H1 (cell line): ENCODE data around the gene ZNF750. TPM values are rescaled to one million over a fixed set of nuclear protein-coding genes. Genes with fewer than 3 reads are reported as not detected.

Source experiments
- CTCF ChIA-PET: fragments of 300-600 bp; sonication (Branson Sonifier 250); formaldehyde crosslinking; loops from one replicate; lab custom pipeline; 2021; ENCODE audit not compliant: partially characterized antibody; lab: Charles Lee
- POLR2A ChIA-PET: fragments of 300-600 bp; sonication (Branson Sonifier 250); formaldehyde crosslinking; loops from one replicate; lab custom pipeline; 2021; ENCODE audit warnings: inconsistent platforms; ENCODE audit not compliant: partially characterized antibody; lab: Charles Lee
- DNase-seq, 2 experiments: peaks; one replicate each; pipeline versions ENCODE4 v3.0.0 to v3.0.0-alpha.2; 2010 to 2022; ENCODE audit warnings: low spot score in 2 of 2, low read depth in 1 of 2, mixed read lengths in 1 of 2
- FAIRE-seq: peaks from 2 replicates; lab custom pipeline; 2011; peaks lifted over from hg19 to GRCh38; lab: Jason Lieb, UNC
- H2AFZ ChIP-seq: 2 replicates; pipeline ENCODE4 v1.8.1; 2012; ENCODE audit warnings: low read length, inconsistent platforms
- H2AK5ac ChIP-seq: 2 replicates; pipeline ENCODE4 v1.6.1; 2013; ENCODE audit warnings: low read depth, low read length
- H2BK120ac ChIP-seq: replicated peaks from 2 replicates; pipeline ENCODE3; 2013; ENCODE audit warnings: low read depth, low read length, inconsistent platforms
- H2BK12ac ChIP-seq: 2 replicates; pipeline ENCODE4 v1.6.1; 2013; ENCODE audit warnings: low read depth, low read length
- H2BK15ac ChIP-seq: 2 replicates; pipeline ENCODE4 v1.6.1; 2013; ENCODE audit warnings: low read length
- H2BK20ac ChIP-seq: 2 replicates; pipeline ENCODE4 v1.6.1; 2013; ENCODE audit warnings: low read length
- H2BK5ac ChIP-seq: 2 replicates; pipeline ENCODE4 v1.6.1; 2013; ENCODE audit warnings: low read depth, low read length
- H3K14ac ChIP-seq: 2 replicates; pipeline ENCODE4 v1.6.1; 2013; ENCODE audit warnings: inconsistent platforms; ENCODE audit not compliant: insufficient read length
- H3K18ac ChIP-seq: 2 replicates; pipeline ENCODE4 v1.6.1; 2013; ENCODE audit warnings: low read length; ENCODE audit errors: extremely low read depth
- H3K23ac ChIP-seq: 2 replicates; pipeline ENCODE4 v1.6.1; 2013; ENCODE audit warnings: inconsistent platforms; ENCODE audit not compliant: insufficient read length
- H3K23me2 ChIP-seq: 2 replicates; pipeline ENCODE4 v1.6.1; 2013; ENCODE audit warnings: low read depth, low read length
- H3K27ac ChIP-seq: 2 replicates; pipeline ENCODE4 v1.6.1; 2011; ENCODE audit warnings: low read depth, low read length, inconsistent platforms
- H3K27me3 ChIP-seq, 4 experiments: replicated peaks in 1 of 4; 1 replicate in 1 of 4; 2 replicates in 3 of 4; pipeline versions ENCODE4 v1.6.1 to v1.8.1; 2011 to 2013; ENCODE audit warnings: low read length in 3 of 4, mild to moderate bottlenecking in 3 of 4, inconsistent platforms in 2 of 4, mixed read lengths in 2 of 4, moderate library complexity in 1 of 4; ENCODE audit not compliant: control insufficient read depth in 3 of 4, insufficient read depth in 3 of 4; ENCODE audit errors: extremely low read depth in 1 of 4
- H3K36me3 ChIP-seq, 4 experiments: 2 replicates each; pipeline versions ENCODE4 v1.6.1 to v1.8.1; 2011 to 2013; ENCODE audit warnings: mild to moderate bottlenecking in 4 of 4, low read length in 3 of 4, moderate library complexity in 2 of 4, control low read depth in 1 of 4, inconsistent platforms in 1 of 4; ENCODE audit not compliant: insufficient read depth in 4 of 4, control insufficient read depth in 2 of 4
- H3K4ac ChIP-seq: replicated peaks from 2 replicates; pipeline ENCODE3; 2013; ENCODE audit warnings: low read length, low read depth, mixed read lengths, inconsistent platforms; ENCODE audit not compliant: insufficient read length
- H3K4me1 ChIP-seq, 4 experiments: replicated peaks in 1 of 4; 1 replicate in 1 of 4; 2 replicates in 3 of 4; pipeline versions ENCODE4 v1.6.1 to v1.8.1; 2011 to 2013; ENCODE audit warnings: low read length in 3 of 4, inconsistent platforms in 2 of 4, mixed read lengths in 1 of 4; ENCODE audit not compliant: insufficient read depth in 4 of 4, control insufficient read depth in 3 of 4
- H3K4me2 ChIP-seq, 2 experiments: 2 replicates each; pipeline versions ENCODE4 v1.6.1 to v1.8.1; 2011 to 2013; ENCODE audit warnings: low read depth in 2 of 2, low read length in 2 of 2, control low read depth in 1 of 2, inconsistent platforms in 1 of 2, mild to moderate bottlenecking in 1 of 2; ENCODE audit not compliant: insufficient read depth in 1 of 2
- H3K4me3 ChIP-seq, 4 experiments: fragments of 200-600, 300-600 bp in 1 of 4; sonication (generic), shearing (Covaris generic), sonication (Bioruptor Twin) in 1 of 4; 2 replicates each; pipeline versions ENCODE4 v1.5.1 to v1.8.1; 2011 to 2016; ENCODE audit warnings: low read length in 4 of 4, low read depth in 3 of 4, control low read depth in 2 of 4, inconsistent platforms in 2 of 4, mild to moderate bottlenecking in 2 of 4, mixed read lengths in 1 of 4, moderate library complexity in 1 of 4; ENCODE audit not compliant: insufficient read depth in 2 of 4; ENCODE audit errors: extremely low read depth in 1 of 4
- H3K56ac ChIP-seq: replicated peaks from 2 replicates; pipeline ENCODE3; 2013; ENCODE audit warnings: low read depth, mild to moderate bottlenecking, mixed read lengths, low read length, inconsistent platforms; ENCODE audit not compliant: insufficient read length
- H3K79me1 ChIP-seq: 2 replicates; pipeline ENCODE4 v1.6.1; 2013; ENCODE audit warnings: low read depth, low read length, control low read depth
- H3K79me2 ChIP-seq, 2 experiments: 2 replicates each; pipeline versions ENCODE4 v1.6.1 to v1.8.1; 2012 to 2013; ENCODE audit warnings: low read length in 2 of 2, mild to moderate bottlenecking in 2 of 2, inconsistent platforms in 1 of 2; ENCODE audit not compliant: insufficient read depth in 2 of 2, control insufficient read depth in 1 of 2
- H3K9ac ChIP-seq, 4 experiments: replicated peaks in 1 of 4; 1 replicate in 1 of 4; 2 replicates in 3 of 4; pipeline versions ENCODE4 v1.6.1 to v1.8.1; 2011 to 2013; ENCODE audit warnings: low read depth in 3 of 4, low read length in 3 of 4, control low read depth in 2 of 4, mild to moderate bottlenecking in 2 of 4, moderate library complexity in 2 of 4, inconsistent platforms in 1 of 4; ENCODE audit errors: extremely low read depth in 1 of 4
- H3K9me3 ChIP-seq, 2 experiments: 2 replicates each; pipeline versions ENCODE4 v1.6.1 to v1.8.1; 2012 to 2013; ENCODE audit warnings: mild to moderate bottlenecking in 2 of 2, moderate library complexity in 2 of 2, control low read depth in 1 of 2, inconsistent platforms in 1 of 2, low read depth in 1 of 2, low read length in 1 of 2, mixed read lengths in 1 of 2; ENCODE audit not compliant: insufficient read depth in 2 of 2
- H4K20me1 ChIP-seq, 2 experiments: replicated peaks in 1 of 2; 2 replicates each; pipeline versions ENCODE3 to v1.8.1; 2011 to 2013; ENCODE audit warnings: inconsistent platforms in 2 of 2, low read length in 2 of 2, mild to moderate bottlenecking in 1 of 2; ENCODE audit not compliant: insufficient read depth in 2 of 2, control insufficient read depth in 1 of 2
- H4K5ac ChIP-seq: 2 replicates; pipeline ENCODE4 v1.6.1; 2013; ENCODE audit warnings: low read length, low read depth, mixed read lengths, inconsistent platforms; ENCODE audit not compliant: insufficient read length
- H4K8ac ChIP-seq: 2 replicates; pipeline ENCODE4 v1.8.0; 2013; ENCODE audit warnings: mild to moderate bottlenecking, moderate library complexity, low read length, inconsistent platforms; ENCODE audit not compliant: insufficient read depth; ENCODE audit errors: extremely low read depth
- H4K91ac ChIP-seq: replicated peaks from 2 replicates; pipeline ENCODE3; 2013; ENCODE audit warnings: low read length, mixed read lengths, inconsistent platforms; ENCODE audit not compliant: insufficient read length
- EP300 ChIP-seq, 2 experiments: IDR thresholded peaks; 1 replicate in 1 of 2; 2 replicates in 1 of 2; pipeline ENCODE4 v1.6.1; 2011 to 2012; ENCODE audit warnings: low read depth in 2 of 2, low read length in 2 of 2, mild to moderate bottlenecking in 2 of 2, borderline replicate concordance in 1 of 2, inconsistent platforms in 1 of 2, moderate library complexity in 1 of 2
- NANOG ChIP-seq: IDR thresholded peaks from 2 replicates; pipeline ENCODE4 v1.6.1; 2011; ENCODE audit warnings: low read length, low read depth, mild to moderate bottlenecking, inconsistent platforms; ENCODE audit not compliant: insufficient read depth, poor library complexity, severe bottlenecking
- POLR2A ChIP-seq, 2 experiments: IDR thresholded peaks; 1 replicate in 1 of 2; 2 replicates in 1 of 2; pipeline ENCODE4 v1.6.1; 2011; ENCODE audit warnings: low read depth in 2 of 2, low read length in 2 of 2, mild to moderate bottlenecking in 2 of 2; ENCODE audit errors: control extremely low read depth in 1 of 2
- RBBP5 ChIP-seq: IDR thresholded peaks from 2 replicates; pipeline ENCODE4 v1.7.1; 2012; ENCODE audit warnings: low read depth, mild to moderate bottlenecking, inconsistent platforms, low read length, moderate library complexity, borderline replicate concordance
- TAF1 ChIP-seq: IDR thresholded peaks from 2 replicates; pipeline ENCODE4 v1.6.1; 2011; ENCODE audit warnings: mild to moderate bottlenecking, low read depth, low read length
- TAF7 ChIP-seq: optimal IDR thresholded peaks from 2 replicates; pipeline ENCODE3; 2011; ENCODE audit warnings: low read depth, mild to moderate bottlenecking, inconsistent platforms, low read length, moderate library complexity, borderline replicate concordance
- ZNF274 ChIP-seq: IDR thresholded peaks from 2 replicates; pipeline ENCODE4 v1.7.0; 2012; ENCODE audit warnings: low read length, borderline replicate concordance; ENCODE audit errors: extremely low read depth
- WGBS, 2 experiments: shearing (Covaris generic) in 1 of 2; methylation state at CpG; one replicate each; pipeline versions ENCODE4 v1.1.6 to v1.1.7; 2013 to 2015; ENCODE audit warnings: low lambda C conversion rate in 2 of 2, mixed read lengths in 2 of 2, inconsistent platforms in 1 of 2, low coverage in 1 of 2, missing lambda C conversion rate in 1 of 2; ENCODE audit not compliant: insufficient replicate concordance in 2 of 2, insufficient coverage in 1 of 2, insufficient read length in 1 of 2; ENCODE audit errors: extremely low coverage in 1 of 2, missing lambda C conversion rate in 1 of 2; 5-methylcytosine and 5-hydroxymethylcytosine counted together
- polyA plus RNA-seq, 7 experiments: library from polyadenylated mRNA; depleted of rRNA in 3 of 7; stranded (reverse) in 5 of 7; unstranded in 2 of 7; fragments of >200 nt in 5 of 7; fragments of 200-250 nt in 2 of 7; gene quantifications; 1 replicate in 5 of 7; 2 replicates in 1 of 7; 4 replicates in 1 of 7; pipeline versions ENCODE4 v1.2.1 to v1.2.3, GENCODE V29; 2011 to 2013; ENCODE audit warnings: missing spikeins in 2 of 7, mixed read lengths in 2 of 7
- total RNA-seq: library from RNA; stranded (reverse); fragmentation: NEBNext Ultra II Directional; extraction: Animal tissue kit (Norgen Biotek cat#: 25700); gene quantifications from 2 replicates; pipeline ENCODE4 v1.2.1, GENCODE V29; 2021

ZNF750 gene
- total and polyA plus RNA-seq, 2 of the 8 experiments (the other 6 are each of a cell fraction or from before 2014, with no cell fraction given) = not detected

DNA sequence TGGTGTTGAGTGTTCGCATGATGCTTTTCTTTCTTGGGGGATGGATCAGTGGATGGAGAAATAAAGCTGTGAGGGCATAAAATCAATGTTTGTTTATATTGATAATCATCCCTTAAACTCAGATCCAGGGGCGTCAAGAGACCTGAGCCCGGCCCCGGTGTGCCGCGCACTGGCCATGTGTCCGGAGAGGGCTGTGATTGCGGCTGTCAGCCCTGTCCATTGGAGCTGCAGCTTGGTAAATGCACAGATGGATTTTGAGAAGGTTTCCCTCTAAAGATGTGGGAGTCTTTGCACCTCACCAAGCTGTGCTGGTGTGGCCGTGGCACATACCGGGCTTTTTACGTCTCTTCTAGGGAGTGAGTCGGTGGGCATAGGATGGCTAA is 21.6 kb upstream of the ZNF750 start:
- H3K56ac ChIP-seq = no peak overlapping the region
- H3K27me3 ChIP-seq = no peaks in the 10 kb centered on the region
- no peak overlapping the region for H3K18ac ChIP-seq
- POLR2A ChIA-PET = interaction anchor here (0.6 to 0.9 kb wide), 2 partner anchors 187 to 588 kb away, joined by 3 read pairs; partner anchors contain the start of gene CSNK1D
- H3K23ac ChIP-seq = no peak overlapping the region
- H3K27ac ChIP-seq = no peak overlapping the region
- no peak overlapping the region for H3K4me2 ChIP-seq
- no peak overlapping the region for H4K5ac ChIP-seq
- no peaks in the 10 kb centered on the region for H3K9me3 ChIP-seq
- no peak overlapping the region for H2BK15ac ChIP-seq
- 98% methylated on average over 11 of the region's 12 CpGs; no CpG with 5 or more reads in 1 of the 2 experiments for WGBS, 2 experiments
- H2BK12ac ChIP-seq = no peak overlapping the region
- H3K4me1 ChIP-seq = peaks cover 0 to 8% (median 2%) of the 10 kb centered on the region in 4 experiments; a peak in 2 of 7 replicates
- peaks cover 16% of the 10 kb centered on the region for H3K79me1 ChIP-seq
- H3K79me2 ChIP-seq = peaks cover 0 to 12% of the 10 kb centered on the region in 2 experiments; a peak in 1 of 4 replicates
- no peak overlapping the region for H2AFZ ChIP-seq
- no peak for TF ChIP-seq NANOG
- no peak for TF ChIP-seq EP300 (IDR thresholded peaks at IDR 0.05; ENCODE audit: borderline replicate concordance in 1 of 2, low read depth in 2 of 2, low read length in 2 of 2)
- TF ChIP-seq ZNF274 = no peak
- TF ChIP-seq POLR2A (IDR thresholded peaks at IDR 0.05; ENCODE audit: control extremely low read depth in 1 of 2, low read depth in 2 of 2, low read length in 2 of 2) = no peak
- TF ChIP-seq RBBP5 = no peak
- no peak for TF ChIP-seq TAF1
- TF ChIP-seq TAF7 = no peak
- H4K91ac ChIP-seq = no peak overlapping the region
- FAIRE-seq (no peak), DNase-seq (no peak)
- H3K9ac ChIP-seq = no peak overlapping the region
- no peak overlapping the region for H3K4me3 ChIP-seq
- H2BK120ac ChIP-seq = no peak overlapping the region
- no peaks in the 10 kb centered on the region for H3K23me2 ChIP-seq
- no peaks in the 10 kb centered on the region; a peak in 1 of 8 replicates for H3K36me3 ChIP-seq
- no peak overlapping the region for H3K14ac ChIP-seq
- H3K4ac ChIP-seq = no peak overlapping the region
- peaks cover 5 to 23% of the 10 kb centered on the region in 2 experiments for H4K20me1 ChIP-seq
- no peak overlapping the region for H2BK20ac ChIP-seq
- H2BK5ac ChIP-seq = no peak overlapping the region
- no peak overlapping the region for H4K8ac ChIP-seq
- CTCF ChIA-PET = interaction anchor here (0.7 to 2.5 kb wide), 9 partner anchors 9 to 149 kb away, joined by 3 to 12 read pairs (median 3); no protein-coding TSS in a partner anchor
- H2AK5ac ChIP-seq = no peak overlapping the region
